Activated CD4-positive, alpha-beta T cell treated with anti-CD3 and anti-CD28 coated beads for 1 hour (primary cell): ENCODE data around the gene SLC25A42.
"Not testable (repeated sequence)": the region's sequence is repeated elsewhere in the genome, so short reads cannot be mapped to it uniquely, and the experiment has no call there.

Source experiments
- DNase-seq: peaks from one replicate; pipeline ENCODE4 v3.0.0-alpha.2; 2020

Gene SLC25A42

DNA sequence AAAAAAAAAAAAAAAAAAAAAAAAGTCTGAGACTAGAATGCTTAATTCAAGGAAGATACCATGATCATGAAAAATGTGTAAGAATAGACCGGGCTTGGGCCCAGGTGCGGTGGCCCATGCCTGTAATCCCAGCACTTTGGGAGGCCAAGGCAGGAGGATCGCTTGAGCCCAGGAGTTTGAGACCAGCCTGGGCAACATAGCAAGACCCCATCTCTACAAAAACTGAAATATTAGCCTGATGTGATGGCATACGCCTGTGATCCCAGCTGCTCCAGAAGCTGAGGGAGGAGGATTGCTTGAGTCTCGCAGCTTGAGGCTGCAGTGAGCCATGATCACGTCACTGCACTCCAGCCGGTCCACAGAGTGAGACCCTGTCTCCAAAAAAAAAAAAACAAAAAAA lies 43.1 kb downstream of the SLC25A42 start:
- not testable (repeated sequence) for DNase-seq

DNA sequence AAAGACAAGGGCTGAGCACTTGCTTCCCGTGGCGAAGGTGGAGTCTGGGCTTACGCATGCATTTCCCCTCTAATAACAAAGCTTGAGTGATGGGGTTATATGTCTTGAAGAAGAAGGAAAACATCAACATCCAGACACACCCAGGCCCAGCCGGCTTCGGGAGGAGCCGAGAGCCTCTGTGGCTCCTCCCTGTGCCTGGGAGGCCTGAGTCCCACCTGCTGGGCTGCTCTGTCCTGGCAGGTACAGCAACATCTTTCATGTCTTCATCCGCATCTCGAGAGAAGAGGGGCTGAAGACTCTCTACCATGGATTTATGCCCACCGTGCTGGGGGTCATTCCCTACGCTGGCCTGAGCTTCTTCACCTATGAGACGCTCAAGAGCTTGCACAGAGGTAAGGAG lies 43.9 kb downstream of the SLC25A42 start:
- DNase-seq = no peak

DNA sequence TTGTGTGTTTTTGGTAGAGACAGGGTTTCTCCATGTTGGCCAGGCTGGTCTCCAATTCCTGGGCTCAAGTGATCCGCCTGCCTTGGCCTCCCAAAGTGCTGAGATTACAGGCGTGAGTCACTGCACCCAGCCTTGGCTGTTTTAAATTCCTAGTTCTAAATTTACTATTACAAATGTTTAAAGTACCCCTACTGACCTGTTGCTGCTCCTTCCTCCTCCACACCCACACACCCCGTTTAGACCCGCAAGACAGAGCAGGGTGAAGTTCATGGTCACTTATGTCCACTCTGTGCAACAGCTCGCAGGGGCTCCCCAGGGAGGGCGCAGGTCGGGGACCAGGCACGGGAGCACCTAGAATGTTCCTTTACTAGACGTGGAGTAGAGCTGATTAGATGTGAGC lies 45.8 kb downstream of the SLC25A42 start:
- no peak for DNase-seq

DNA sequence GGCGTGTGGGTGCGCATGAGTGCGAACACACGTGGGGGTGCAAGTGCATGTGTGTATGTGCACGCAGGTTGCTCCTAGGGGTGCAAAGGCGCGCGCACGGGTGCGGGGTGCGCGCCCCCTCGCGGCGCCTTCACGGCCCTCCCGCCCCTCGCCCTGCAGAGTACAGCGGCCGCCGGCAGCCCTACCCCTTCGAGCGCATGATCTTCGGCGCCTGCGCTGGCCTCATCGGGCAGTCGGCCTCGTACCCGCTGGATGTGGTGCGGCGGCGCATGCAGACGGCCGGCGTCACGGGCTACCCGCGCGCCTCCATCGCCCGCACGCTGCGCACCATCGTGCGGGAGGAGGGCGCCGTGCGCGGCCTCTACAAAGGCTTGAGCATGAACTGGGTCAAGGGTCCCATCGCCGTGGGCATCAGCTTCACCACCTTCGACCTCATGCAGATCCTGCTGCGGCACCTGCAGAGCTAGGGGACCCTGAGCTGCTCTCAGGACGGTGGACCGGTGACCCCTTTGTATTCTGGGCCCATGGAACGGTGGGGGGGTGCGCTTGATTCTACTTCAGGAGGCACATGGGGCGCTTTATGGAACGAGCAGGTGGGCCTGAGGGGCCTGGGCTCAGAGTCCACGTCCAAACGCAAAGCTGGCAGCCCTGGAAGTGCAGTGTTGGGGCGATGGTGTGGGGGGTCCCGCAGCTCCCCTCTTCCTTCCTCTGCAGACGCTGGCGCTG lies 46.8 kb downstream of the SLC25A42 start:
- no peak for DNase-seq

DNA sequence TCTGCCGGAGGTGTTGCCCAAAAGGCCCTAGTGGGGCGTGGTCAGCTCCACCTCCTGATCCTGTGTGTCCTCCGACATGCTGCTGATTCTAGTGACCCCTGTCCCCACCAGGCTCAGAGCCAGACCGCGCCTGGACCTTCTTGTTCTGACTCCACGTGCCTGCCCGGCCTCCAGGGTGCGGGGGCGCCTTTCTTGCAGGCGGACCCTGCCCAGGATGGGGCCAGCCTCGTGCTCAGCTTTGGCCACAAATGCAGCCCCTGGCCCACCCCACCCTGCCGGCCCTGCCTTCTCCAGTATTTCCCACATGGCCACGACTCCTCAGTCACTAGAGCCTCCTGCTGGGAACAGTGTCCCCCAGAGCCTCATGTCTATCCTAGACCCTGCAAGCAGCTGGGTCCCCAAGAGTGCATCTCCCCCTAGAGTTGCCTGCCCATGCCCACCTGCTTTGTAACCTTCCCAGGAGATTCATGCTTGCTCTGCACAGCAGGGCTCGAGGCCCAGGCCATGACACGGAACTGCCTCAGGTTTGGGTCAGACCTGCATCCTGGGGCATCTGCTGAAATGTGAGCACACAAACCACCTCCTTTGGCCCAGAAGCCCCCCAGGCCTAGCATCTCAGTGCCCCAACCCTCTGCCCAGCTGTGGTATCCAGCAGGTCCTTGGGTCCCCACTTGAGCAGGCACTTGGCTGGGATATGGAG lies 47.5 kb downstream of the SLC25A42 start:
- DNase-seq = no peak

DNA sequence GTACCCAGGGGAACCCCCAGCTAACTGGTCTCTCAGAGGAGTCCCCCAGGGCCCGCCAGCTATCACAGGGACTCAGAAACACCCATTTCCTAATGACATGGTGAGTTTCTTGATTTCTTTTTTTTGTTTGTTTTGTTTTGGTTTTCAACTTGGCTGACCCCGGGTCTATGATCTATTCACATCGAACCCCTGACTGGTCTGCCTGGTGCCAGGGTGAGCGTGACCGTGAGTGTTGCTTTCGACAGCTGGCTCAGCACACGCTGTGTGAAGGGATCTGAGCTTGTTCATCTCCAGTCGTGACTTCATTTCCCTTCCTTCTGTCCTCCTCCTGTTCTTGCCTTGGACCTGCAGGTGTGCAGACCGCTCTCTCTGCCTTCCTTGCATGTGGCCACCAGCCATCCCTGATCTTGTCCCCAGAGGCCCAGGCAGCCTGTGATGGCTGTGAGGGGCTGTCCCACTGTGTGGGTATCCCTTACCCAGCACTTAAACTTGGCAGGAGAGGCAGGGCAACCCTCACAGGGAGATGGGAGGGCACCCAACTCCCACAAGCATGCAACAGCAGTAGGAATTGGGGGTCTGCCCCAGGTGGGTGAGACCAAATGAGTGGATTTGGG lies 48.3 kb downstream of the SLC25A42 start:
- no peak for DNase-seq

DNA sequence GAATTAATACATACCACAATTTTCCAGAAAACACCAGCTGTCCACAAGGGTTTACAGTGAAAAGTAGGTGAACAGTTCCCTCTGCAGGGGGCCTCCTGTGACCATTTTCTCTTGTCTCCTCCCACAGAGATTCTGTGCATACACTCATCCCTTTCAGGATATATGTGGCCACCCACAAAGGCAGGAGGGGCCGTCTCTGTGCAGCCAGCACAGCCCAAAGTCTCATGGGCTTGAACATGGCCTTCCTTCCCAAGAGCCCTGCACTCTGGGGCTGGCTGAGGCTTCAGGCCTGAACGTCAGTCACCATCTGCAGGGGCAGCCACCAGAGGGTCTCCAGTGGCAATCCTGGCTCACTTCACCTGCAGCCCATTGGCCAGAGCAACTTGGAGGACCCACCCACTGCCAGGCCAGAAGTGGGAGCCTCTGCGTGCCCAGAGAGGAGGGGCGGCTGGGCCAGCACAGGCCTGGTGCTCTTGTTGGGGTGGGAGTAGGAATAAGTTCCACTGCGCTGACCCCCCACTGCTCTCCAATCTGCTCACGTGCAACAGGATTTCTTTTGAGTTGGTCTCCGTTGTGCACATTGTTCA lies 49.3 kb downstream of the SLC25A42 start:
- DNase-seq = no peak

DNA sequence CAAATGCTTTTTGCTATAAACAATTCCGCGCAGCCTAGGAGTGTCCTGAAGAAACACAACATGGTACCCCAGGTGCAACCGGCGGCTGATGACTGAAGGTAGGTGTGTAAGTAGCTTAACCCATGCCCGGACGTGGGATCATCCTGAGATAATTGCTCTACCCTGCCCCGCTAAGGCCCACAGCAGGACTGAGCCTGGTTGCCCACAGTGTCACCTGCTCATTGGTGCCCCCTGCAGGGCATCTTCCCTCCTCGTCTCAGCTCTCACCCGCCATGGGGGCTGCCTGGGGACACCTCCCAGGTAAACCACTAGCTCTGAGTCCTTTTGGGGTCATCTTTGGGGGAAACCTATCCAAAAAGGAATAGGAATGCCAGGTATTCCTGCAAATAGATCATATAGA lies 52.2 kb downstream of the SLC25A42 start:
- DNase-seq = no peak

DNA sequence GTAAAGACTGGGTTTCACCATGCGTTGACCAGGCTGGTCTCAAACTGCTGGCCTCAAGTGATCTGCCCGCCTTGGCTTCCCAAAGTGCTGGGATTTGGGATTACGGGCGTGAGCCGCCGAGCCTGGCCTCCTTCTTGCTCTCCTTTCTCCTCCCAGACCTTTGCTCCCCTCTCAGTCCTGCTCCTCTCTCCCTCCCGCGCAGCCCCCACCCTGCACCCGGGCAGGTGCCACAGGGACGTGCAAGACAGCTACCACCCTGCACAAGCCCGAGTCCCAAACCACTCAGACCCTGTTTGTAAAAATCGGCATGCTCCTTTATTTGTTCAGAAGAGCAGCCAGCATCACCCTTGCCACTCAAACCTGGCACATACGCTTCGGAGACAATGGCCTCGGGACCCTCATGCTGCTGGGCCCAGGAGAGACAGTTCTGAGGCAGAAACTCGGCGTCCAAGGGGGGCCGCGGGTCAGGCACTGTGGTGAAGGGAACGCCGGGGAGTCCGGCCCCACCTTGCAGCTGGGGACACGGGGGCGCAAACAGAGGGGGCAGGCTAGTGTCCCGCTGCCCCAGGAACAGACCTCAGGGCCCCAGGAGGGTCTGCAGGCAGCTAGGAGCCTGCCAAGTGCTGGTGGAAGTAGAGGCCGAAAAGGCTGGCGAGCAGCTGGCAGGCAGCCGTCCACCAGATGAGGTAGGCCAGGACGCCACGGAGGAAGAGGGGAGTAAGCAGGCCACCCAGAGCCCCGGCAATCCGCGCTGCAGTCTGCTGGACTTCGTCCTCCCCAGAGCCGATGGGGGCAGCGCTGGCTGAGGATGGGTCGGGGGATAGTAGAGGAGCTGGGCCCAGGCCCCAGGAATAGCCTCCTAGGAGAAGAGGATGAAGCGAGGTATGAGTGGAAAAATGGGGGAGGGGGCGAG lies 55.8 kb downstream of the SLC25A42 start:
- no peak for DNase-seq

DNA sequence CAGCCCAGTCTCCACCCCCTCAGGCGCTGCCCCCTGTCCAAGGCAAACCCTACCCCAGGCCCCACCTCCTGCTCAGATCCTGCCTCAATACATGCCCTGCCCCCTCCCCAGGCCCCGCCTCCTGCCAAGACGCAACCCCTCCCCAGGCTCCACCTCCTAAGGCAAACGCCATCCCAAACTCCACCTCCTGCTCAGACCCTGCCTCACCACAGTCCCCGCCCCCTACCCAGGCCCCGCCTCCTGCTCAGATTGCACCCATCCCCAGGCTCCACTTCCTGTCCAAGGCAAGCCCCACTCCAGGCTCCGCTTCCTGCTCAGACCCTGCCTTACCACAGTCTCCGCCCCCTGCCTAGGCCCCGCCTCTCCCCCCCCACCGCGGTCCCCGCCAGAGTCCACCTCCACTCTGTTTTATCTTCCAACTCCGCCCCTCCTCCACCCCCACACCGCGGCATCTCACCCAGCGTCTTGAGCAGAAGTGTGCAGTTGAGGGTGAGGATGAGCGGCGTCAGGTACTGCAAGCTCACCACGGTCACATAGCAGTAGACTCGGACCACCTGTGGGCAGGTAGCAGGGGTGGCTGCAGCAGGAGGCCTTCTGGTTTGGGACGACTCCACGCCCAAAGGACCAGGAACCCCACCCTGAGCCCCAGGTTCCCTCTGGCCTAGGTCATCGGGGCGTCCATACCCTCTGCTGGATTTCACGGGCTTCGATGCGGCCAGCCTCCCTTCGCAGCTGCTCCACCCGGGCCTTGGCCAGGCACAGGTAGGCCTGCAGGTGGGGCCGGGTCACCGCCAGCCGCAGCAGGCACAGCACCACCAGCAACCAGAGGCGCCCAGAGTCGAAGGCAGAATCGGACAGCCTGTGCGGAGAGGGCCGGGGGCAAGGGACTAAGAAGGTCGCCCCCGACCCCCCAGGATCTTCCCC lies 56.8 kb downstream of the SLC25A42 start:
- no peak for DNase-seq

DNA sequence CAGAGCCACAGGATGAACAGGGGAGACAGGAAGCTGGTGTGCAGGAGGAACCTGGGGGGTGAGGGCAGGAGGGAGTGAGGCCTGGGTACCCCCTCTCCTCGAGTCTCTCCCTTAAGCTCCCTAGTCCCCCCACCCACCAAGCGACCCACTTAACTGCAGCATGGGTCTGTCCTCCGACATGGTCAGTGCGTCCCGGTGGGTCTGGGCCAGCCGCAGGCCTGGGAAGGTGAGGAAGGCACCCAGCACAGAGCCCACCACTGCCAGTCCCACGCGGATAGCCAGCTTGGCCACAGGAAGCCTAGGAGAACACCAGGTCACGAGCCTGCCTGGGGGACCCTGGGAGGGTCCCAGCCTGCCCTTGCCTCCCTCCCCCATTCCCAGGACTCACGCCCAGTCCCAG lies 57.6 kb downstream of the SLC25A42 start:
- DNase-seq = no peak

DNA sequence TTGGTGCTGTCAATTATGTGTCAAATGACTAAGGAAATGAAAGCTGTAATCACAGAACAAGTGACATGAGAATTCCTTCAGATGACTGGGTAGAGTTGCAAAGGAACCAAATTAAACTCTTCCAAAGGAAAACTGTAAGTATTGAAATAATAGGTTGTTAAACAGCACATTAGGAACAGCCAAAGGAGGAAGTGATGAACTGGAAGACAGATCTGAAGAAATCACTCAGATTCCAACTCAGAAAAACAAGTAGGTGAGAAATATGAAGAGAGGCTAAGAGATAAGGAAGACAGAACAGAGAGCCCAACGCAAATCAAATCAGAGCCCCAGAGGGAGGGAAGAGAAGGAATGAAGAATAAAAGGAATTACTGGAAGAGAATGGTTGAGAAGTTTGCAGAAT lies 59.1 kb downstream of the SLC25A42 start:
- DNase-seq = no peak

DNA sequence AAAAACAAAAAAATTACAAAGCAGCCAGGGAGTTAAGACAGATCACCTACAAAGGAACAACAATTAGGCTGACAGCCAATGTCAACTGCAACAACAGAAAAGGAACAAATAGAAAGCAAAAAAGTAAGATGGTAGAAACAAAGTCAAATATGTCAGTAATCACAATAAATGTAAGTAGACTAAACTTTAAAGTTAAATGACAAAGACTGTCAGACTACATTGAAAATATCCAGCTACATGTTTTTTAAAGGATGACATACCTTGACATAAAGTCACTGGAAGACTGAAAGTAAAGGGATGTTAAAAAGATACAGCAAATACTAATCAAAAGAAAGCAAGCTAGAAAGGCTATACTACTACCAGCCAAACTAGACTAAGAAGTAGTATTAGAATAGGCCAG lies 59.6 kb downstream of the SLC25A42 start:
- no peak for DNase-seq

DNA sequence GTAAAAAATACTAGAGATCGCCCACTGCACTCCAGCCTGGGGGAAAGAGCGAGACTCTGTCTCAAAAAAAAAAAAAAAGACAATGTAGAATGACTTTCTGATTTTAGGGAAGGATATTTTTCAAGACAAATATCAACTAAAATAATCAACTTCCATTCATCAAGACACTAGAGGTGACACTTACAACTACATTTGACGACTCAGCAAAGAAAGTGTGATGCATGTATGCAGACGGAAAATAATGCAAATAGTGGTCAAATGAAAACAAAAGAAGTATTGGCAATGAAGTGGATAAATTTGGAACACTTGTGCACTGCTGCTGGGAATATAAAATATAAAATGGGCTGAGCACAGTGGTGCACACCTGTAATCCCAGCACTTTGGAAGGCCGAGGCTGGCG lies 62.3 kb downstream of the SLC25A42 start:
- DNase-seq = no peak

DNA sequence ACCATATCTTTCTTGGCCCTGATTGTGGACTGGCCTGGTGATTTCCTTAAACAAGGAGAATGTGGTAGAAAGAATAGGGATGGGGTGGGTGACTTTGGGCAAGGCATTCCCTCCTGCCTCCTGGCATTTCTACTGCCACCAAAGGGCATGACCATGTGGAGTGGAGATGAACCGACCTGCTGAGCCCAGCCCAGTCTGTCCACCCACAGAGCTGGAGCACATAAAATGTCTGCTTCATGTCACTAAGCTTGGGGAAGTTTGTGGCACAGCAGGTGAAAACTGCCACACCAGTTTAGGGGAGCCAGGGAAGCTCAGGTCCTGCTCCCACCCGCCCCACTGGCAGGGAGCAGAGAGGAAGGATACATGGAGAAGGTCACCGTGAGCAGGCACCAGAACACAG lies 68.2 kb downstream of the SLC25A42 start:
- no peak for DNase-seq

DNA sequence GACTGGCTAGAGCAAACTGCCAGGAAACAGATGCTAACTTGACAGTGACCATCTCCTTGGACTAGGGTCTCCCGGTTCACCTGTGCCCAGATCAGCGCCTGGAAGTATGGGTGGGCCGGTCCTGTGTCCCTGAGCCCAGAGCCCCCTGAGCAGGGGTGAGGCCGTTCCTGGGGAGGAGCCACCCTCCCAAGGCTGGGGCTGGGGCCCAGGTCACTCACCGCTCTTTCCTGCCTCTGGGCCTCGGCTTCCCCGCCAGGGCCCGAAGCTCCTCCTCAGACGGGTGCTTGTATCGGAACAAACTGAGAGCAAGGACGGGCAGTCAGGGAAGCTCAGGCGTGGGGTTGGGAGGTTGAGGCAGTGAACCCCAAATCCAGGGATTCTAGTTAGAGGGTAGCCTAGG lies 69.1 kb downstream of the SLC25A42 start:
- no peak for DNase-seq

DNA sequence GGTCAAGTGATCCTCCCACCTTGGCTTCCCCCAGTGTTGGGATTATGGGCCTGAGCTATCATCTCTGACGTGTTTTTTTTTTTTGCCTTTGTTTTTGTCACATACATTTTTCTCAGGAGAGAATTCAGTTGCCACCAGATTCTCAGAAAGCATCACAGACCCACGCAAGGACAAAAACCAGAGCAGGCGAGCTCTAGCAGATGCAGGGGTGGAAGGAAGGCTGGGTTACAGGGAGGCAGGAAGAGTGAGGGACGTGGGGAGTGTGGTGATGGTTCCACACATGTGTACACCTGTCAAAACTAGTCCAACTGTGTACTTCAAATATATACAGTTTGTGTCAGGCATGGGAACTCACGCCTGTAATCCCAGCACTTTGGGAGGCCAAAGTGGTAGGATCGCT lies 70.2 kb downstream of the SLC25A42 start:
- DNase-seq = no peak

DNA sequence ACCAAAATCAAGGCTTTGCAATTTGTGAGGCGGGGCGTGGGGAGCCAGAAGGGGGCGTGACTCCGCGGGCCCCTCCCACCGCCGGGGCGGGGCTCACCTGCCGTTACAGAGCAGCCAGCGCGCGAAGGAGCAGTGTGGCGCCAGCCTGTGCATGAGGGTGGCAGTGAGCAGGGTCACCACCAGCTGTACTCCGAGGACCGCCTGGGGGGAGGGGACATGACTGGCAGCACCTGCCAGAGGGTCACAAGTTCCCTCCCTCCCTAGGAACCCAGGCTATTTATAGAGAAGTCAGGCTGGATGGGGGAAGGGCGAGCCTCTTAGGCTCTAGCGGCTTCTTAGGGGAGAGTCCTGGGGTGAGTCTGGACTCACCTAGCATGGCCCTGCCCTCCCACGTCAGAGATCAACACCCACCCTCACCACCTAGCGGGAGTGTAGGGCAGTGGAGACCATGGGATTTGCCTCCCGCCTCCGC lies 70.9 kb downstream of the SLC25A42 start:
- no peak for DNase-seq

DNA sequence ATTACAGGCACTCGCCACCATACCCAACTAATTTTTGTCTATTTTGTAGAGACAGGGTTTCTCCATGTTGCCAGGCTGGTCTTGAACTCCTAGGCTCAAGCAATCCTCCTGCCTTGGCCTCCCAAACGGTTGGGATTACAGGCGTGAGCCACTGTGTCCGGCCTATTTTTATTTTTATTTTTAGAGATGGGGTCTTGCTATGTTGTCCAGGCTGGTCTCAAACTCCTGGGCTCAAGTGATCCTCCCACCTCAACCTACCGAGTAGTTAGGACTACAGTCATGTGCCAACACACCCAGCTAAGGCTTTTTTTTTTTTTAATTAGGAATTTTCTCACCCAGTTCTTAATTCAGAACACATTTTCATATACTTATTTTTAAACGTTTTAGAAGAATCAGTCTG lies 71.9 kb downstream of the SLC25A42 start:
- not testable (repeated sequence) for DNase-seq

DNA sequence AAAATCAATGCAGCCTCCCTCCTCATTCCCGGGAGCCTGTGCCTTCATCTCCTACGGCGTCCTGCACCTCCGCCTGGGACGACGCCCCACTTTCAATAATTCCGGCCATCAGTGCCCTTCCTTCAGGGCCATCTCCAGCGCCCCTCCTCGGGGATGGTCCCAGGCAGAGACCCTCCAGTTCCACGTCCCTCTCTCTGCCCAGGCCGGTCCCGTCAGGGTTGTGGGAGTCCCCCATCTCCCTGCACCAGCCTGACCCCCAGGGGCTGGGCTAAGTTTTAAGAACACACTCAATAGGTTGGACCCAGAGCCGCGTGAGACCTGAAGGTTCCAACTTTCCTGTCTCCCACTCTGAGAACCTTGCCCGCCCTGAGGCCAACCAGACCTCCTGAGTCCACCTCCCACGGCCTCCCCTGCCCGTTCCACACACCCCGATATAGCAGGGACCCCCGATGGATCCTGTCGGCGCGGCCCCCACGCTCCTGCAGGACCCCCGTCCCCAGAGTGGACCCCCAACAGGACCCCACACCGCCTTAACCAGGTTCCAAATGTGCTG lies 73.8 kb downstream of the SLC25A42 start:
- DNase-seq = no peak
